Hepatocyte (in vitro differentiated cells): Measurements from ENCODE around the gene TTC39B. TPM values are rescaled to one million over a fixed set of nuclear protein-coding genes. Genes with fewer than 3 reads are reported as not detected.

ENCODE experiments used
- DNase-seq: peaks from one replicate; pipeline ENCODE4 v3.0.0-alpha.2; 2016; ENCODE audit warnings: low spot score
- H2AFZ ChIP-seq: fragments of 200-600 bp; sonication (generic); 2 replicates; pipeline ENCODE4 v1.6.0; 2016; ENCODE audit warnings: antibody characterized with exemption, mild to moderate bottlenecking
- H3K27ac ChIP-seq: fragments of 200-600 bp; sonication (generic); 2 replicates; pipeline ENCODE4 v1.5.1; 2016; ENCODE audit warnings: mild to moderate bottlenecking
- H3K27me3 ChIP-seq: fragments of 200-600 bp; sonication (generic); 2 replicates; pipeline ENCODE4 v1.6.1; 2016
- H3K36me3 ChIP-seq: fragments of 200-600 bp; sonication (generic); replicated peaks from 2 replicates; pipeline ENCODE4 v1.5.1; 2016; ENCODE audit warnings: low read depth; ENCODE audit not compliant: insufficient read depth
- H3K4me1 ChIP-seq: fragments of 200-600 bp; sonication (generic); 2 replicates; pipeline ENCODE4 v1.5.1; 2016; ENCODE audit warnings: mild to moderate bottlenecking, moderate library complexity; ENCODE audit not compliant: insufficient read depth
- H3K4me2 ChIP-seq: fragments of 200-600 bp; sonication (generic); 2 replicates; pipeline ENCODE4 v1.6.0; 2016
- H3K4me3 ChIP-seq: fragments of 200-600 bp; sonication (generic); 2 replicates; pipeline ENCODE4 v1.5.1; 2016; ENCODE audit warnings: mild to moderate bottlenecking
- H3K79me2 ChIP-seq: fragments of 200-600 bp; sonication (generic); 2 replicates; pipeline ENCODE4 v1.6.0; 2017; ENCODE audit warnings: mild to moderate bottlenecking
- H3K9me2 ChIP-seq: fragments of 200-600 bp; sonication (generic); replicated peaks from 2 replicates; pipeline ENCODE4 v1.6.0; 2017; ENCODE audit warnings: mild to moderate bottlenecking; ENCODE audit not compliant: insufficient read depth
- H3K9me3 ChIP-seq: fragments of 200-600 bp; sonication (generic); 2 replicates; pipeline ENCODE4 v1.5.1; 2016; ENCODE audit warnings: low read depth, mild to moderate bottlenecking
- H4K20me1 ChIP-seq: fragments of 200-600 bp; sonication (generic); 2 replicates; pipeline ENCODE4 v1.6.0; 2016; ENCODE audit warnings: mild to moderate bottlenecking; ENCODE audit not compliant: insufficient read depth, poor library complexity, severe bottlenecking
- CTCF ChIP-seq: fragments of 200-600 bp; sonication (generic); IDR thresholded peaks from 2 replicates; pipeline ENCODE4 v1.5.1; 2016; ENCODE audit warnings: antibody characterized with exemption, mild to moderate bottlenecking; ENCODE audit not compliant: poor library complexity
- EZH2 ChIP-seq: fragments of 200-600 bp; sonication (generic); IDR thresholded peaks from 2 replicates; pipeline ENCODE4 v1.6.1; 2016; ENCODE audit warnings: antibody characterized with exemption, mild to moderate bottlenecking, borderline replicate concordance
- EZH2phosphoT487 ChIP-seq: fragments of 200-600 bp; sonication (generic); IDR thresholded peaks from one replicate; pipeline ENCODE4 v1.6.1; 2018; ENCODE audit warnings: antibody characterized with exemption, mild to moderate bottlenecking, low read depth, moderate library complexity; ENCODE audit not compliant: unreplicated experiment, severe bottlenecking
- WGBS: methylation state at CpG from one replicate; pipeline ENCODE4 v1.1.6; 2016; ENCODE audit warnings: low lambda C conversion rate; ENCODE audit errors: missing lambda C conversion rate; 5-methylcytosine and 5-hydroxymethylcytosine counted together
- polyA plus RNA-seq: library from polyadenylated mRNA; unstranded; fragments of >200 nt; fragmentation: Nextera tagmentation; extraction: Ambion mirVana; gene quantifications from 2 replicates; pipeline ENCODE4 v1.2.1, GENCODE V29; 2016
- total RNA-seq: library from RNA; depleted of rRNA; stranded (reverse); fragments of >200 nt; gene quantifications from 2 replicates; pipeline ENCODE4 v1.2.3, GENCODE V29; 2014

The TTC39B gene
- total and polyA plus RNA-seq, 2 experiments from 2014 or later, result 2.6 to 15.7 TPM

GRCh38 chr9:15149450-15149849 lies 157.6 kb downstream of the TTC39B start:
- H3K4me1 ChIP-seq, result no peaks in the 10 kb centered on the region
- H3K9me3 ChIP-seq, result no peaks in the 10 kb centered on the region
- H3K9me2 ChIP-seq, result no peaks in the 10 kb centered on the region
- H3K4me3 ChIP-seq, result no peak overlapping the region
- DNase-seq, result no peak
- no peaks in the 10 kb centered on the region for H3K36me3 ChIP-seq
- no peak overlapping the region for H3K27ac ChIP-seq
- H2AFZ ChIP-seq, result no peak overlapping the region
- TF ChIP-seq EZH2phosphoT487 (no peak), CTCF (no peak), EZH2 (no peak)
- H4K20me1 ChIP-seq, result no peaks in the 10 kb centered on the region
- H3K27me3 ChIP-seq, result no peaks in the 10 kb centered on the region
- H3K79me2 ChIP-seq, result no peaks in the 10 kb centered on the region
- H3K4me2 ChIP-seq, result no peak overlapping the region

DNA sequence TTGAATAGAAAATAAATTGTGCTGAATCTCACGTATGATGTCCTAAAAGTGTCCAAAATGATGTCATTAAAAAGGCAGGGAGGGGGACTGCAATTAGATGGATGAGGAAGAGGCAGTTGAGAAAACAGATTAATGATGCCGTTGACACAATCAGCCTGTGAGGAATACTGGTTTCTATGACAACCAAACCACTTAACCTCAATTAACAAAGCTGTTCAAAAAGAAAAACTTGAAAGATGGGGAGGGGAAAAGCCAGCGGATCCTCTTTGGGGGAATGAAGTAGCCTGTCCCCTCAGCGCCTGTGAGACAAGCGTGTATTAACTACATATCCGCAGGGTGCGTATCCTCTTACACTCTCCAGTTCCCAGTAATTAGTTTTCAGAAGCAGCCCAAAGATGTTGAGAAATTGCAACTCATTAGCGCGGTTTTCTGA lies 160.7 kb downstream of the TTC39B start:
- Histone ChIP-seq H3K4me2 (no peak overlapping the region), H3K9me3 (no peaks in the 10 kb centered on the region), H3K4me1 (no peaks in the 10 kb centered on the region), H3K36me3 (no peaks in the 10 kb centered on the region), H3K4me3 (no peak overlapping the region), H3K79me2 (no peaks in the 10 kb centered on the region), H3K9me2 (no peaks in the 10 kb centered on the region), H4K20me1 (no peaks in the 10 kb centered on the region), H2AFZ (no peak overlapping the region), H3K27me3 (no peaks in the 10 kb centered on the region), H3K27ac (no peak overlapping the region)
- no peak for DNase-seq
- 88% methylated on average over 9 of the region's 9 CpGs for WGBS
- TF ChIP-seq EZH2 (no peak), CTCF (no peak), EZH2phosphoT487 (no peak)

DNA sequence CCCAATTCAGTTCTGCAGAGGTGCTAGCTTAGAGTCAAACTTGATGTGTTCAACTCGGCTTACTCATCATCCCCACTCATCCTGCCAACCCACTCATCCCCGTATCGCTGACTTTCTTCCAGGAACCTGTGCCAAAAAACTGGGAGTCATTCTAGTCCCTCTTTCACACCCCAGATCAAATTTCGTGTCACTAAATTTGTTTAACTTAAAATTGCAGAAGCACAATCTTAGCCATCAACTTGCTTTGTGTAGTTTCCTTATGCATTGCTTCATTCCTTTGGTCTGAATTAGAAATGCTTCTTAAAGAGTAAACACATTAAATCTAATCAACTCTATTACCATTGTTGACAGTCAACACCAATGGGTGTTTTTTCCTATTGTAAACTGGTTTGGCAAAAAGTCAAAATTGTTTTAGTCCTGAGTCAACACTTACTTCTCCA lies 162.4 kb downstream of the TTC39B start:
- Histone ChIP-seq H4K20me1 (no peaks in the 10 kb centered on the region), H3K79me2 (no peaks in the 10 kb centered on the region), H3K27ac (no peak overlapping the region), H3K27me3 (no peaks in the 10 kb centered on the region), H3K4me2 (no peak overlapping the region), H3K4me1 (peaks cover 1% of the 10 kb centered on the region), H3K4me3 (no peak overlapping the region), H3K9me2 (no peaks in the 10 kb centered on the region), H3K36me3 (no peaks in the 10 kb centered on the region), H2AFZ (no peak overlapping the region), H3K9me3 (no peaks in the 10 kb centered on the region)
- DNase-seq, result no peak
- 62% methylated on average over 4 of the region's 4 CpGs for WGBS
- TF ChIP-seq EZH2phosphoT487, result no peak
- TF ChIP-seq CTCF, result no peak
- no peak for TF ChIP-seq EZH2

DNA sequence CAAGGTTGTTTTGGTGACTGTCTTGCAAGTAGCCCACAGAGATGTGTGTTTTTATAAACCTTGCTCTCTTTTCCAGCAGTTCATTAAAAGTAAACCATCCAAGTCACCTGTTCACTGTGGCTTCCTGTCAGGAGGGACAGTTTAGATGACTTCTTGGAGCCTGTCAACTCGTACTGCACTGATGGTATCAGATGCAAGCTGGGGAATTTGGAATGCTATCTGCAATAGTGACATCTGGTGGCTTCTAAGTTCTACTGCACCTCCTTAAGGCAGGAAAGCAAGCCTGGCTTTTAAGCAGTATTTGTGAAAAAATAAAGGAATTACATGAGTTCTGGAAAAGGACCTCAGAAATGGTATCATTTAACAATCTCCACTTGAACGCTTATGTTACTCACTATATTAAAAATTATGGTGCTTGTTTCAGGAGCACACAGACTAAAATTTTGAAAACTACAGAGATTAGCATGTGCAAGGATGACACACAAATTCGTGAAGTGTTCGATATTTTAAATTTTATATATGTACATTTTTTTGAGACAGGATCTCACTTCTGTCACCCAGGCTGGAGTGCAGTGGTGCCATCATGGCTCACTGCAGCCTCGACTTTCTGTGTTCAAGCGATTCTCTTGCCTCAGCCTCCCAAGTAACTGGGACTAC lies 164.0 kb downstream of the TTC39B start:
- DNase-seq, result peak; percentile 70
- TF ChIP-seq CTCF, result peak; percentile 88
- TF ChIP-seq EZH2phosphoT487, result no peak
- Histone ChIP-seq H3K4me2 (no peak overlapping the region), H3K4me3 (no peak overlapping the region), H3K4me1 (peaks cover 5% of the 10 kb centered on the region), H3K36me3 (no peaks in the 10 kb centered on the region), H4K20me1 (no peaks in the 10 kb centered on the region), H3K79me2 (no peaks in the 10 kb centered on the region), H3K9me2 (no peaks in the 10 kb centered on the region), H3K27me3 (no peaks in the 10 kb centered on the region), H3K9me3 (no peaks in the 10 kb centered on the region), H3K27ac (no peak overlapping the region), H2AFZ (no peak overlapping the region)
- 68% methylated on average over 6 of the region's 6 CpGs for WGBS
